K562 (cell line): Measurements from ENCODE around the gene KARS1. TPM values are rescaled to one million over a fixed set of nuclear protein-coding genes. Genes with fewer than 3 reads are reported as not detected.

ENCODE experiments used
- BCL6 ChIP-seq: fragments of 250-450 bp; sonication (Bioruptor Pico); IDR thresholded peaks from 2 replicates; pipeline ENCODE4 v1.4.0; 2020
- BHLHE40 ChIP-seq: IDR thresholded peaks from 2 replicates; pipeline ENCODE4 v1.6.1; 2011; ENCODE audit warnings: low read length, improper control_type of control experiment
- CHD7 ChIP-seq: fragments of 200-600 bp; sonication (generic); IDR thresholded peaks from one replicate; pipeline ENCODE4 v1.6.1; 2012; ENCODE audit warnings: mild to moderate bottlenecking, low read depth, low read length, inconsistent platforms
- DACH1 ChIP-seq: fragments of 450-650 bp; IDR thresholded peaks from 2 replicates; pipeline ENCODE4 v1.6.1; 2018; ENCODE audit not compliant: partially characterized antibody
- DPF2 ChIP-seq: fragments of 450-650 bp; IDR thresholded peaks from 2 replicates; pipeline ENCODE4 v1.6.1; 2016
- EP300 ChIP-seq: IDR thresholded peaks from 2 replicates; pipeline ENCODE4 v1.6.1; 2012; ENCODE audit warnings: low read length, improper control_type of control experiment
- GATA2 ChIP-seq: sonication (generic); formaldehyde crosslinking; IDR thresholded peaks from 2 replicates; pipeline ENCODE4 v1.4.0; 2020; ENCODE audit warnings: mild to moderate bottlenecking, missing genetic modification reagents
- GTF2F1 ChIP-seq: IDR thresholded peaks from 2 replicates; pipeline ENCODE4 v1.6.1; 2011; ENCODE audit warnings: low read depth, low read length, improper control_type of control experiment
- HBP1 ChIP-seq: fragments of 450-650 bp; formaldehyde crosslinking; IDR thresholded peaks from 2 replicates; pipeline ENCODE4 v1.4.0; 2022; ENCODE audit warnings: missing genetic modification characterization
- HDAC6 ChIP-seq: IDR thresholded peaks from 2 replicates; pipeline ENCODE4 v1.6.1; 2012; ENCODE audit warnings: low read depth, mild to moderate bottlenecking, control low read depth, inconsistent platforms, low read length, moderate library complexity
- MIER1 ChIP-seq: fragments of 450-650 bp; IDR thresholded peaks from 2 replicates; pipeline ENCODE4 v1.6.1; 2016; ENCODE audit warnings: antibody characterized with exemption, mild to moderate bottlenecking, low read depth
- PTTG1 ChIP-seq: fragments of 450-650 bp; IDR thresholded peaks from 2 replicates; pipeline ENCODE4 v1.6.1; 2016; ENCODE audit warnings: low read depth, mild to moderate bottlenecking, missing genetic modification characterization, missing compliant biosample characterization
- RBM17 ChIP-seq: fragments of 200-400 bp; formaldehyde crosslinking; IDR thresholded peaks from 2 replicates; pipeline ENCODE4 v1.6.1; 2017; ENCODE audit warnings: low read depth, mild to moderate bottlenecking, low read length, borderline replicate concordance
- ZFP1 ChIP-seq: fragments of 450-650 bp; formaldehyde crosslinking; IDR thresholded peaks from 2 replicates; pipeline ENCODE4 v1.4.0; 2020; ENCODE audit warnings: mild to moderate bottlenecking, mixed read lengths
- ZNF449 ChIP-seq: fragments of 250-450 bp; sonication (Bioruptor Pico); IDR thresholded peaks from 2 replicates; pipeline ENCODE4 v1.8.0; 2022; ENCODE audit warnings: moderate library complexity, mild to moderate bottlenecking, inconsistent platforms
- polyA plus RNA-seq, 8 experiments: library from polyadenylated mRNA; depleted of rRNA in 4 of 8; stranded (reverse) in 5 of 8; unstranded in 3 of 8; fragments of >200 nt; fragmentation: Nextera tagmentation in 2 of 8; fragmentation: Illumina TruSeq in 1 of 8; extraction: Ambion mirVana in 2 of 8; extraction: Trizol in 1 of 8; gene quantifications; 2 replicates each; pipeline versions ENCODE4 v1.2.1 to v1.2.3, GENCODE V29; 2011 to 2014; ENCODE audit warnings: inconsistent platforms in 1 of 8, missing spikeins in 1 of 8
- total RNA-seq, 7 experiments: library from RNA; depleted of rRNA in 6 of 7; stranded (reverse); fragments of >200 nt in 6 of 7; fragmentation: Illumina TruSeq in 2 of 7; extraction: Trizol in 2 of 7; gene quantifications; 2 replicates each; pipeline versions ENCODE4 v1.2.1 to v1.2.3, GENCODE V29; 2011 to 2021; ENCODE audit warnings: low replicate concordance in 1 of 7

KARS1 gene
- total and polyA plus RNA-seq, 9 of the 15 experiments (the other 6 are each of a cell fraction or from before 2014, with no cell fraction given), result 223 to 386 (median 304) TPM

GRCh38 chr16:75578212-75578611 lies 69.3 kb downstream of the KARS1 start (continued):
- TF ChIP-seq MIER1, result no peak
- no peak for TF ChIP-seq HDAC6
- TF ChIP-seq HBP1 (CRISPR knock-in tag), result no peak
- TF ChIP-seq ZFP1 (CRISPR knock-in tag), result no peak
- TF ChIP-seq CHD7, result no peak
- no peak for TF ChIP-seq RBM17
- peak; percentile 75; the same call in 1 of the 2 replicates for TF ChIP-seq EP300
- TF ChIP-seq DPF2, result peak; percentile 80
- TF ChIP-seq GATA2 (CRISPR knock-in tag), result no peak
- no peak for TF ChIP-seq GTF2F1
- TF ChIP-seq BHLHE40, result peak; percentile 23; the same call in 1 of the 2 replicates
- no peak for TF ChIP-seq PTTG1 (tag)
- TF ChIP-seq DACH1, result no peak
- TF ChIP-seq BCL6 (CRISPR knock-in tag), result no peak
- TF ChIP-seq ZNF449 (CRISPR knock-in tag), result no peak
